Fibroblast of villous mesenchyme (primary cell): ENCODE measurements around the gene PABPN1L. TPM values are rescaled to one million over a fixed set of nuclear protein-coding genes. Genes with fewer than 3 reads are reported as not detected.

Source experiments
- DNase-seq: peaks from one replicate; pipeline ENCODE4 v3.0.0-alpha.2; 2010; ENCODE audit warnings: low read depth
- H3K4me3 ChIP-seq: 2 replicates; pipeline ENCODE4 v1.5.1; 2011; ENCODE audit warnings: low read depth, mild to moderate bottlenecking, low read length
- total RNA-seq: library from RNA; depleted of rRNA; stranded (reverse); fragments of >200 nt; gene quantifications from 2 replicates; pipeline ENCODE4 v1.2.3, GENCODE V29; 2012
- TF ChIP-seq, protein P1 (sequence below): IDR thresholded peaks from 2 replicates; pipeline ENCODE4 v1.5.1; 2012; ENCODE audit warnings: low read depth, mild to moderate bottlenecking, low read length; ENCODE audit not compliant: insufficient read depth

Gene PABPN1L
- total RNA-seq, 1 donor = not detected

DNA sequence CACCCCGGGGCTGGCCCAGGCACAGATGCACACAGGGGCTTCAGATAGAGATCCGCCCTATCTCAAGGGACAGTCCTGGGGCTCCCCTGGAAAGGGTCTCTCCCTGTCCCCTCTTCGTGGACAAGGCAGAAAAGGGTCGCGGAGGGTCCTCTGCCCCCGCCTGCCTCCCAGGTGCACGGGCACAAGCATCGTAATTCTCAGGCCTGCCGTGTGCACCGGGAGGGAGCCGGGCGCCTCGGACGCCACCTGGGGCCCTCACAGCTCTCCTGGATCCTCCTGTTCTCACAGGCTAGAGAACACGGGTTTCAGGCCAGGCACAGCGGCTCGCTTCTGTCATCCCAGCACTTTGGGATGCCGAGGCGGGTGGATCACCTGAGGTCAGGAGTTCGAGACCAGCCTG lies 11.9 kb upstream of the PABPN1L start:
- TF ChIP-seq, protein P1, sequence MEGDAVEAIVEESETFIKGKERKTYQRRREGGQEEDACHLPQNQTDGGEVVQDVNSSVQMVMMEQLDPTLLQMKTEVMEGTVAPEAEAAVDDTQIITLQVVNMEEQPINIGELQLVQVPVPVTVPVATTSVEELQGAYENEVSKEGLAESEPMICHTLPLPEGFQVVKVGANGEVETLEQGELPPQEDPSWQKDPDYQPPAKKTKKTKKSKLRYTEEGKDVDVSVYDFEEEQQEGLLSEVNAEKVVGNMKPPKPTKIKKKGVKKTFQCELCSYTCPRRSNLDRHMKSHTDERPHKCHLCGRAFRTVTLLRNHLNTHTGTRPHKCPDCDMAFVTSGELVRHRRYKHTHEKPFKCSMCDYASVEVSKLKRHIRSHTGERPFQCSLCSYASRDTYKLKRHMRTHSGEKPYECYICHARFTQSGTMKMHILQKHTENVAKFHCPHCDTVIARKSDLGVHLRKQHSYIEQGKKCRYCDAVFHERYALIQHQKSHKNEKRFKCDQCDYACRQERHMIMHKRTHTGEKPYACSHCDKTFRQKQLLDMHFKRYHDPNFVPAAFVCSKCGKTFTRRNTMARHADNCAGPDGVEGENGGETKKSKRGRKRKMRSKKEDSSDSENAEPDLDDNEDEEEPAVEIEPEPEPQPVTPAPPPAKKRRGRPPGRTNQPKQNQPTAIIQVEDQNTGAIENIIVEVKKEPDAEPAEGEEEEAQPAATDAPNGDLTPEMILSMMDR = no peak

DNA sequence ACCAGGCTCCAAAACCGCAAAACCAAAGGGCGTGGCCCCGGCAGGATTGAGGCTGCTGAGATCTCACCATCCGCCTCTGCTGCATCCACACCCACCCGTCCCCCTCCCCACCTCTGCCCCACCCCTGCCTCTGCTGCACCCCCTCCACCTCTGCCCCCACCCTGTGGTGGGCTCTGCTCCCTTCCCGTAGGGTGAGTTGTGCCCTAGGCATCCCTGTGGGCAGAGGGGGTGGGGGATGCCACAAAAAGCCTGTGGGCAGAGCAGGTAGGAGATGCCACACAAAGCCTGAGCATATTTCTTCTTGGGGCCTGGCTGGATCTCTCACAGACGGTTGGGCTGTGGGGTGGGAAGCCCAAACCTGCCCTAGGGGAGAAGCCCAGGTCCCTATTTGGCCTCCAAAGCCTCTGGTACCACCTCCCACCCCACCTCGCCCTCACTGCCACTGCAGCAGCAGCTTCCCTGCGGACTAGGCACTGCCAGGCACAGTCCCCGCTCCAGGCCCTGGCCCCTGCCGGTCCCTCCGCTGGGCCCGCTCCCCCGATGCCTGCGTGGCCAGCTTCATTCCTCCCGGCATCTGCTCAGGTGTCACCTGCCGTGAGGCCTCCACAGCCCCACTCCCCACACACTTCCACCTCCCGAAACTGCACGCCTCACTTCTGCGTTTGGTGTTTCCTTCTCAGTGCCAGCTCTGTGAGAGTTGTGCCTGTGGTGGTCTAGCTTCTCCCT lies 11.3 kb upstream of the PABPN1L start:
- DNase-seq = no peak
- no peak overlapping the region for H3K4me3 ChIP-seq
- TF ChIP-seq, protein P1 = no peak

More for the DNA sequence above, 11.9 kb upstream of the PABPN1L start:
- no peak overlapping the region for H3K4me3 ChIP-seq
- no peak for DNase-seq

DNA sequence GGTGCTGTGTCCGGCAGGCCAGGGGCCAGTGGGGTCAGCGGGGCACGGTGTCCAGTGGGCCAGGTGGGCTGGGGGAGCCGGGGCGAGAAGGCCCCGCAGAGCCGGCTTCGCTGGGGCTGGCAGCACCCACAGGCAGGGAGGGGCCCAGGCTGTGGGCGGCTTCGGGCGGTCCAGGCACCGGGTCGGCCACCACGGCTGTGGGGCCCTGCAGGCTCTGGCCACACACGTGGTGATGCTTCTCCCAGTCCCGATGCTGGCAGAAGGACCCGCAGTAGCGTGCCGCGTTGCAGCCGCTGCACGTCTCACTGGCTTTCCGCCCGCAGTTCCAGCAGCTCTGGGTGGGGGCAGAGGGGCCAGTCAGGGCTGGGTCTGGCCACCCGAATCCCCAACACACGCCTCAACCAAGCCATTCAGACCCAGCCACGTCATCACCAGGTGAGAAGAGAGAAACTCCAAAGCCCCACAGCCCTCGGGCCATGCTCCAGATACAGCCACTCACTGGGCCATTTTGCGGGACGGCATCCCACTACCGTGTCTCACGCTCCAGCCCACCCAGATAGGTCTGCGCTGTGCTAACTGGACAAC lies 10.6 kb upstream of the PABPN1L start:
- H3K4me3 ChIP-seq = no peak overlapping the region
- no peak for DNase-seq
- TF ChIP-seq, protein P1 = no peak

DNA sequence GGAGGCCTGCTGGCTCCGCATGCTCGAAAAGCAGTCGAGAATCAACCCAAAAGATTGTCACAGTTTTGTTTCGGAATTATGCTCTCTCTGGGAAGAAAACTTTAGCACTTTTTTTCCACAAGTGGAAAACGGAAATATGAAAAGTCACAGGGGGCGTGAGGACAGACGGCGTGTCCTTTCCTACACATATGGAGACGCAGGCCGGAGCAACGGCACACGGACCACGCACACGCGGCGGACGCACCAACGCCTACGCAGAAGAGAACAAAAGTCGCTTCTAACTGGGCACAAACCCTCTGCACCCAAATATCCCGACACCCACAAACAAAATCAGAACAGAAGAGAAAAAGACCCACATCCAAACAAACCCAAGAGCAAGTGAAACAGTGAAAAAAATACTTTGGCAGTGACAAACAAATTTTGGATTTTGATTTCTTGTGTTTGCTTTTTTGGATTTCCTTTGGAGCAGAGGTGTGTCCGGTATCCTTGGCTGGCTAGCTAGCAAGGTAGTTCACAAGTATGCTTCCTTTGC lies 9.3 kb upstream of the PABPN1L start:
- DNase-seq = no peak
- no peak overlapping the region for H3K4me3 ChIP-seq
- TF ChIP-seq, protein P1 = no peak

DNA sequence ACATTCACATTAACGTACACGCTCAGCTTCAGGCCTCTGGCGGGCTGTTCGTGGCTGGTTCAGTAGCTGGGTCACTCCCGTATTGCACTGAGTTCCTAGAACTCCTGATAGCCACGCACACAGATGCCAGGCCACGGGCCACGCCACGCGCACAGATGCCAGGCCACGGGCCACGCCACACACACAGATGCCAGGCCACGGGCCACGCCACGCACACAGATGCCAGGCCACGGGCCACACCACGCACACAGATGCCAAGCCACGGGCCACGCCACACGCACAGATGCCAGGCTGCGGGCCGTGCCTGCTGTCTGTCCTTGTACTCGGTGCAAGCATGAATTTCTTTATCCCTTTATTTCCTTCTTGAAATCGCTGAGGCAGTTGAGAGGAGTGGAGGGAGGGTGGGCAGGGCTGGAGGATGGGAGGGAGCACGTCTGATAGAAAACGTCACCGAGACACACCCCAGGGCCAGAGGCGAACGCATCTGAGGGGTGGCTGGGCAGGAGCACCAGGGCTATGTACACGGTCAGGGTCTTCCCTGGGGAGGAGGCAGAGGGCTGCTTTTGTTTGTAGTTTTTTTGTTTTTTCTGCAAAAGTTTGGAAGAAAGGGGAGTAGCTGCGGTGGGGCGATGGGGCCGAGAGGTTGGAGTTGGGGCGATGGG lies 8.6 kb upstream of the PABPN1L start:
- no peak for DNase-seq
- H3K4me3 ChIP-seq = no peak overlapping the region
- TF ChIP-seq, protein P1 = no peak

DNA sequence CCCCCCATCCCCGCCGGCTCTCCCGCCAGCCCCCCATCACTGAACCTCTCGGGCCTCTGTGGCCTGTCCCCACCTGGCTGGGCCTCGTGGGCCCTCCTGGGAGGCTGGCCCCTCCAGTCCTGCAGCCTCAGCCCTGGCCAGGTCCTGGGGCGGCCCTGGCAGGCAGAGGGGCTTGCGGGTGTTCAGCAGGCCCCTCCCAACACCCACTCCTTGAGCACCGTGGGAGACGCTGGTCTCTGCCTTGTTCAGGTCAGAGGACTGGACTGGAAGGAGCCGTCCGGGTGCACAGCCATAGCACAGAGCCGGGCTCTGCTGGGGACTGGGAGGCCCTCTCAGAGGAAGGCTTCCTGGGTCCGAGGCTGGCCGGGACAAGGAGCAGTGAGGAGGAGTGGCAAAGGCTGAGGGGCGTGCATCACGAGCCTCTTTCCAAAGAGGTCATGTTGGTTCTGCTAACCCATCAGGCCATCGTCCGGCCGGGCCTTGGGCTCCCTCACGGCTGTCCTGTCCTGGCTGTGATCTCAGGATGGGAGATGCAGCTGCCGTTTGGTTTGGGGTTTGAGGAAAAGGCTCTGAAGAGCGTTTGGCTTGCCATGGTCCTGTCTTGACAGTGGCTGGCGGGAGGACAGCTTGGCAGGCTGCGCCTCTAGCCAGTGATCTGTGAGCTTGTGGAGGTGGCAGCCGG lies 6.3 kb upstream of the PABPN1L start:
- no peak overlapping the region for H3K4me3 ChIP-seq
- DNase-seq = no peak
- TF ChIP-seq, protein P1 = no peak
